Testis (tissue), 3 donors: Measurements from ENCODE around the gene P3R3URF. TPM values are rescaled to one million over a fixed set of nuclear protein-coding genes. Genes with fewer than 3 reads are reported as not detected.

Experiments
- DNase-seq: peaks from one replicate; pipeline ENCODE4 v3.0.0-alpha.2; 2019
- H3K27ac ChIP-seq, 2 donors: fragments of 200-600 bp; sonication (generic); one replicate each; pipeline ENCODE4 v1.5.1; 2019
- H3K27me3 ChIP-seq: fragments of 200-600 bp; sonication (generic); one replicate; pipeline ENCODE4 v1.5.1; 2019
- H3K36me3 ChIP-seq: fragments of 200-600 bp; sonication (generic); one replicate; pipeline ENCODE4 v1.5.1; 2017; ENCODE audit warnings: low read depth; ENCODE audit errors: missing control alignments
- H3K4me1 ChIP-seq: fragments of 200-600 bp; sonication (generic); one replicate; pipeline ENCODE4 v1.5.1; 2019
- H3K4me3 ChIP-seq, 2 donors: fragments of 200-600 bp; sonication (generic); one replicate each; pipeline ENCODE4 v1.5.1; 2017 to 2019
- H3K9me3 ChIP-seq: fragments of 200-600 bp; sonication (generic); one replicate; pipeline ENCODE4 v1.5.1; 2017
- CTCF ChIP-seq, 3 experiments: fragments of 450-650 bp in 2 of 3; fragments of 200-600 bp in 1 of 3; sonication (generic) in 1 of 3; IDR thresholded peaks; one replicate each; pipeline ENCODE4 v1.5.1; 2016 to 2019; ENCODE audit warnings: antibody characterized with exemption in 3 of 3, mild to moderate bottlenecking in 2 of 3, moderate library complexity in 1 of 3
- POLR2A ChIP-seq: fragments of 450-650 bp; IDR thresholded peaks from one replicate; pipeline ENCODE4 v1.6.1; 2017; ENCODE audit warnings: antibody characterized with exemption, mild to moderate bottlenecking, moderate library complexity
- WGBS, 2 donors: methylation state at CpG; one replicate each; pipeline ENCODE4 v1.1.5; 2018; 5-methylcytosine and 5-hydroxymethylcytosine counted together
- intact Hi-C: fragments of 100-400 bp; cut with DNase I; formaldehyde crosslinking; loops from one replicate; pipeline ENCODE4 v1.15.1; 2023; ENCODE audit warnings: low total_unique reads
- polyA plus RNA-seq: library from polyadenylated mRNA; stranded (reverse); fragments of 350-450 nt; fragmentation: Illumina TruSeq; extraction: RNeasy Lipid Tissue Mini Kit (QIAGEN cat#74804); gene quantifications from one replicate; pipeline ENCODE4 v1.2.3, GENCODE V29; 2014; ENCODE audit warnings: low read depth, low replicate concordance; ENCODE audit not compliant: insufficient read depth
- total RNA-seq, 2 donors: library from RNA; depleted of rRNA; stranded (reverse); fragments of >200 nt; gene quantifications; one replicate each; pipeline ENCODE4 v1.2.3, GENCODE V29; 2016

The P3R3URF gene
- total and polyA plus RNA-seq, 3 donors from 2014 or later, result 35.0 to 123 (median 69.1) TPM

- H3K4me1 ChIP-seq, result peaks cover 15% of the 10 kb centered on the region
- TF ChIP-seq POLR2A, result no peak
- TF ChIP-seq CTCF (IDR thresholded peaks at IDR 0.05), result no peak
- intact Hi-C loops, result no loop called here
These were observed 11.0 kb upstream of the P3R3URF start for GRCh38 chr1:46187106-46187869.

GRCh38 chr1:46186076-46186475 is 9.8 kb upstream of the P3R3URF start:
- no peak overlapping the region for H3K27ac ChIP-seq
- peaks cover 15% of the 10 kb centered on the region for H3K4me1 ChIP-seq
- no peak for DNase-seq
- no peak overlapping the region for H3K4me3 ChIP-seq
- intact Hi-C loops, result no loop called here
- H3K27me3 ChIP-seq, result no peaks in the 10 kb centered on the region
- no peaks in the 10 kb centered on the region for H3K36me3 ChIP-seq
- no peak for TF ChIP-seq CTCF (IDR thresholded peaks at IDR 0.05)
- TF ChIP-seq POLR2A, result no peak
- 86 to 89% methylated on average over 2 of the region's 2 CpGs for WGBS, 2 donors
- H3K9me3 ChIP-seq, result no peaks in the 10 kb centered on the region

More at GRCh38 chr1:46187106-46187869, 11.0 kb upstream of the P3R3URF start:
- no peak for DNase-seq
- WGBS, 2 donors, result 90 to 95% methylated on average over 6 to 8 of the region's 8 CpGs
- H3K9me3 ChIP-seq, result no peaks in the 10 kb centered on the region
- no peak overlapping the region for H3K27ac ChIP-seq
- no peak overlapping the region for H3K4me3 ChIP-seq
- no peaks in the 10 kb centered on the region for H3K27me3 ChIP-seq
- H3K36me3 ChIP-seq, result no peaks in the 10 kb centered on the region

- H3K4me1 ChIP-seq, result peaks cover 15% of the 10 kb centered on the region
- H3K36me3 ChIP-seq, result no peaks in the 10 kb centered on the region
- 77 to 84% methylated on average over 7 of the region's 7 CpGs for WGBS, 2 donors
- no peak overlapping the region for H3K27ac ChIP-seq
- no peaks in the 10 kb centered on the region for H3K27me3 ChIP-seq
- DNase-seq, result no peak
- no peak for TF ChIP-seq POLR2A
- H3K9me3 ChIP-seq, result no peaks in the 10 kb centered on the region
- intact Hi-C loops, result no loop called here
- no peak overlapping the region for H3K4me3 ChIP-seq
These were observed 8.8 kb upstream of the P3R3URF start for GRCh38 chr1:46184920-46185658.

- Histone ChIP-seq H3K27me3 (no peaks in the 10 kb centered on the region), H3K4me3 (no peak overlapping the region), H3K9me3 (no peaks in the 10 kb centered on the region), H3K36me3 (no peaks in the 10 kb centered on the region), H3K27ac (no peak overlapping the region), H3K4me1 (peaks cover 15% of the 10 kb centered on the region)
- intact Hi-C loops, result no loop called here
- TF ChIP-seq POLR2A (no peak), CTCF (IDR thresholded peaks at IDR 0.05) (no peak)
- WGBS, 2 donors, result 88 to 91% methylated on average over 5 to 12 of the region's 12 CpGs
- DNase-seq, result no peak
These were observed 7.8 kb upstream of the P3R3URF start for GRCh38 chr1:46183926-46184557.
